Stimulated activated naive CD8-positive, alpha-beta T cell treated with anti-CD3 and anti-CD28 coated beads, Interleukin-15, Interleukin-2, amounts not matched to agents 100 ng/mL and 50 ng/mL, for 24 hours (primary cell): ENCODE measurements around the gene AHDC1.
"Not testable (repeated sequence)": the region's sequence is repeated elsewhere in the genome, so short reads cannot be mapped to it uniquely, and the experiment has no call there.

Source experiments
- H3K27ac Mint-ChIP-seq: one replicate; pipeline ENCODE4 v1.8.0; 2021; ENCODE audit warnings: mild to moderate bottlenecking, mixed read lengths
- H3K27me3 Mint-ChIP-seq: one replicate; pipeline ENCODE4 v1.8.0; 2021; ENCODE audit warnings: mixed read lengths
- H3K36me3 Mint-ChIP-seq: one replicate; pipeline ENCODE4 v1.8.0; 2021; ENCODE audit warnings: low read depth, mixed read lengths
- H3K4me1 Mint-ChIP-seq: one replicate; pipeline ENCODE4 v1.8.0; 2021; ENCODE audit warnings: low read depth, mixed read lengths
- H3K4me3 Mint-ChIP-seq: one replicate; pipeline ENCODE4 v1.8.0; 2021; ENCODE audit warnings: mild to moderate bottlenecking, mixed read lengths
- H3K9me3 Mint-ChIP-seq: one replicate; pipeline ENCODE4 v1.8.0; 2021; ENCODE audit warnings: mixed read lengths

AHDC1 gene

GRCh38 chr1:27543284-27543683 lies 60.7 kb downstream of the AHDC1 start:
- Mint-ChIP-seq H3K4me3 (no peak overlapping the region), H3K27ac (peak overlapping the region; percentile 52), H3K4me1 (peaks cover 11% of the 10 kb centered on the region), H3K9me3 (no peaks in the 10 kb centered on the region), H3K36me3 (no peaks in the 10 kb centered on the region), H3K27me3 (no peaks in the 10 kb centered on the region)

GRCh38 chr1:27542463-27543273 lies 61.3 kb downstream of the AHDC1 start:
- H3K4me3 Mint-ChIP-seq, result no peak overlapping the region
- no peaks in the 10 kb centered on the region for H3K27me3 Mint-ChIP-seq
- peaks cover 11% of the 10 kb centered on the region for H3K4me1 Mint-ChIP-seq
- H3K27ac Mint-ChIP-seq, result peak overlapping the region; percentile 43
- no peaks in the 10 kb centered on the region for H3K36me3 Mint-ChIP-seq
- H3K9me3 Mint-ChIP-seq, result no peaks in the 10 kb centered on the region

- no peak overlapping the region for H3K27ac Mint-ChIP-seq
- peaks cover 11% of the 10 kb centered on the region for H3K4me1 Mint-ChIP-seq
- H3K9me3 Mint-ChIP-seq, result no peaks in the 10 kb centered on the region
- no peaks in the 10 kb centered on the region for H3K36me3 Mint-ChIP-seq
- H3K27me3 Mint-ChIP-seq, result no peaks in the 10 kb centered on the region
- H3K4me3 Mint-ChIP-seq, result no peak overlapping the region
Observed at GRCh38 chr1:27539901-27540861, 63.8 kb downstream of the AHDC1 start.

GRCh38 chr1:27538793-27539192 lies 65.2 kb downstream of the AHDC1 start:
- Mint-ChIP-seq H3K27ac (no peak overlapping the region), H3K36me3 (peaks cover under 1% of the 10 kb centered on the region), H3K4me1 (peaks cover 11% of the 10 kb centered on the region), H3K27me3 (no peaks in the 10 kb centered on the region), H3K4me3 (no peak overlapping the region), H3K9me3 (no peaks in the 10 kb centered on the region)

GRCh38 chr1:27538305-27538676 lies 65.7 kb downstream of the AHDC1 start:
- not testable (repeated sequence) for H3K27ac Mint-ChIP-seq, H3K4me3 Mint-ChIP-seq, H3K36me3 Mint-ChIP-seq, H3K27me3 Mint-ChIP-seq, H3K9me3 Mint-ChIP-seq
- peaks cover 11% of the 10 kb centered on the region for H3K4me1 Mint-ChIP-seq

- Mint-ChIP-seq H3K9me3 (no peaks in the 10 kb centered on the region), H3K36me3 (peaks cover 5% of the 10 kb centered on the region), H3K4me1 (peaks cover 6% of the 10 kb centered on the region), H3K27me3 (no peaks in the 10 kb centered on the region), H3K27ac (no peak overlapping the region), H3K4me3 (no peak overlapping the region)
Observed at GRCh38 chr1:27536767-27537166, 67.2 kb downstream of the AHDC1 start.

- Mint-ChIP-seq H3K27me3 (no peaks in the 10 kb centered on the region), H3K36me3 (peaks cover 5% of the 10 kb centered on the region), H3K9me3 (no peaks in the 10 kb centered on the region), H3K4me3 (no peak overlapping the region), H3K4me1 (peaks cover 7% of the 10 kb centered on the region), H3K27ac (no peak overlapping the region)
Observed at GRCh38 chr1:27536010-27536757, 67.8 kb downstream of the AHDC1 start.

GRCh38 chr1:27535386-27535785 lies 68.6 kb downstream of the AHDC1 start:
- peaks cover 5% of the 10 kb centered on the region for H3K36me3 Mint-ChIP-seq
- H3K27me3 Mint-ChIP-seq, result no peaks in the 10 kb centered on the region
- H3K4me1 Mint-ChIP-seq, result peaks cover 7% of the 10 kb centered on the region
- no peaks in the 10 kb centered on the region for H3K9me3 Mint-ChIP-seq
- no peak overlapping the region for H3K4me3 Mint-ChIP-seq
- H3K27ac Mint-ChIP-seq, result no peak overlapping the region

GRCh38 chr1:27531959-27532685 lies 71.8 kb downstream of the AHDC1 start:
- peaks cover 18% of the 10 kb centered on the region for H3K4me1 Mint-ChIP-seq
- no peak overlapping the region for H3K27ac Mint-ChIP-seq
- H3K36me3 Mint-ChIP-seq, result peaks cover 5% of the 10 kb centered on the region
- no peak overlapping the region for H3K4me3 Mint-ChIP-seq
- H3K27me3 Mint-ChIP-seq, result no peaks in the 10 kb centered on the region
- H3K9me3 Mint-ChIP-seq, result no peaks in the 10 kb centered on the region

- H3K4me3 Mint-ChIP-seq, result no peak overlapping the region
- no peaks in the 10 kb centered on the region for H3K9me3 Mint-ChIP-seq
- no peak overlapping the region for H3K27ac Mint-ChIP-seq
- H3K27me3 Mint-ChIP-seq, result no peaks in the 10 kb centered on the region
- H3K4me1 Mint-ChIP-seq, result peaks cover 37% of the 10 kb centered on the region
- H3K36me3 Mint-ChIP-seq, result peaks cover 5% of the 10 kb centered on the region
Observed at GRCh38 chr1:27530192-27530591, 73.8 kb downstream of the AHDC1 start.

GRCh38 chr1:27529704-27530018 lies 74.3 kb downstream of the AHDC1 start:
- peaks cover 5% of the 10 kb centered on the region for H3K36me3 Mint-ChIP-seq
- H3K4me3 Mint-ChIP-seq, result no peak overlapping the region
- H3K9me3 Mint-ChIP-seq, result no peaks in the 10 kb centered on the region
- H3K27me3 Mint-ChIP-seq, result no peaks in the 10 kb centered on the region
- H3K27ac Mint-ChIP-seq, result no peak overlapping the region
- H3K4me1 Mint-ChIP-seq, result peaks cover 41% of the 10 kb centered on the region

- Mint-ChIP-seq H3K36me3 (peaks cover 5% of the 10 kb centered on the region), H3K27ac (no peak overlapping the region), H3K4me1 (peaks cover 47% of the 10 kb centered on the region), H3K9me3 (no peaks in the 10 kb centered on the region), H3K27me3 (no peaks in the 10 kb centered on the region), H3K4me3 (peak overlapping the region; percentile 74)
Observed at GRCh38 chr1:27528818-27529703, 74.9 kb downstream of the AHDC1 start.

- no peaks in the 10 kb centered on the region for H3K9me3 Mint-ChIP-seq
- H3K27ac Mint-ChIP-seq, result peak overlapping the region; percentile 70
Observed at GRCh38 chr1:27527890-27528817, 75.8 kb downstream of the AHDC1 start.

More at GRCh38 chr1:27527890-27528817, 75.8 kb downstream of the AHDC1 start:
- Mint-ChIP-seq H3K27me3 (no peaks in the 10 kb centered on the region), H3K36me3 (no peaks in the 10 kb centered on the region), H3K4me1 (peaks cover 55% of the 10 kb centered on the region), H3K4me3 (peak overlapping the region; percentile 74)
